ENCODE measurements around the gene AP1S3.

AP1S3 gene

GRCh38 chr2:223735659-223736244 lies 101.6 kb downstream of the AP1S3 start:
- Histone ChIP-seq H3K27me3 (ENCODE audit: control insufficient read depth, insufficient read depth, low read length) (no peaks in the 10 kb centered on the region), H3K4me3 (ENCODE audit: low read depth, low read length) (no peak overlapping the region), H3K4me1 (ENCODE audit: control insufficient read depth, insufficient read depth, low read length) (no peaks in the 10 kb centered on the region), H3K36me3 (ENCODE audit: control insufficient read depth, insufficient read depth, low read length) (no peaks in the 10 kb centered on the region), H3K9ac (ENCODE audit: low read length) (no peak overlapping the region), H3K27ac (ENCODE audit: low read depth, low read length) (no peak overlapping the region), H3K9me3 (ENCODE audit: control insufficient read depth, insufficient read depth, low read depth, low read length) (0 out of 2 replicates have a peak, but pooled peaks cover 7% of the 10 kb centered on the region)

GRCh38 chr2:223735035-223735640 lies 102.2 kb downstream of the AP1S3 start:
- Histone ChIP-seq H3K36me3 (ENCODE audit: control insufficient read depth, insufficient read depth, low read length) (no peaks in the 10 kb centered on the region), H3K27ac (ENCODE audit: low read depth, low read length) (no peak overlapping the region)

GRCh38 chr2:223734346-223734745 lies 103.0 kb downstream of the AP1S3 start:
- no peak overlapping the region for H3K9ac ChIP-seq (ENCODE audit: low read length)
- no peaks in the 10 kb centered on the region for H3K27me3 ChIP-seq (ENCODE audit: control insufficient read depth, insufficient read depth, low read length)
- 0 out of 2 replicates have a peak, but pooled peaks cover 7% of the 10 kb centered on the region for H3K9me3 ChIP-seq (ENCODE audit: control insufficient read depth, insufficient read depth, low read depth, low read length)

More at GRCh38 chr2:223735035-223735640, 102.2 kb downstream of the AP1S3 start:
- Histone ChIP-seq H3K9ac (ENCODE audit: low read length) (no peak overlapping the region), H3K4me1 (ENCODE audit: control insufficient read depth, insufficient read depth, low read length) (no peaks in the 10 kb centered on the region), H3K9me3 (ENCODE audit: control insufficient read depth, insufficient read depth, low read depth, low read length) (0 out of 2 replicates have a peak, but pooled peaks cover 7% of the 10 kb centered on the region), H3K4me3 (ENCODE audit: low read depth, low read length) (no peak overlapping the region), H3K27me3 (ENCODE audit: control insufficient read depth, insufficient read depth, low read length) (no peaks in the 10 kb centered on the region)

GRCh38 chr2:223732346-223732745 lies 105.0 kb downstream of the AP1S3 start:
- Histone ChIP-seq H3K4me3 (ENCODE audit: low read depth, low read length) (no peak overlapping the region), H3K27me3 (ENCODE audit: control insufficient read depth, insufficient read depth, low read length) (no peaks in the 10 kb centered on the region), H3K9ac (ENCODE audit: low read length) (no peak overlapping the region), H3K4me1 (ENCODE audit: control insufficient read depth, insufficient read depth, low read length) (peaks cover 1% of the 10 kb centered on the region; the same call in 1 of the 2 replicates), H3K27ac (ENCODE audit: low read depth, low read length) (no peak overlapping the region), H3K9me3 (ENCODE audit: control insufficient read depth, insufficient read depth, low read depth, low read length) (0 out of 2 replicates have a peak, but pooled peaks cover 5% of the 10 kb centered on the region), H3K36me3 (ENCODE audit: control insufficient read depth, insufficient read depth, low read length) (no peaks in the 10 kb centered on the region)

More at GRCh38 chr2:223734346-223734745, 103.0 kb downstream of the AP1S3 start:
- Histone ChIP-seq H3K27ac (ENCODE audit: low read depth, low read length) (no peak overlapping the region), H3K4me3 (ENCODE audit: low read depth, low read length) (no peak overlapping the region), H3K36me3 (ENCODE audit: control insufficient read depth, insufficient read depth, low read length) (no peaks in the 10 kb centered on the region), H3K4me1 (ENCODE audit: control insufficient read depth, insufficient read depth, low read length) (no peaks in the 10 kb centered on the region)

GRCh38 chr2:223731503-223731902 lies 105.9 kb downstream of the AP1S3 start:
- Histone ChIP-seq H3K9me3 (ENCODE audit: control insufficient read depth, insufficient read depth, low read depth, low read length) (0 out of 2 replicates have a peak, but pooled peaks cover 5% of the 10 kb centered on the region), H3K27ac (ENCODE audit: low read depth, low read length) (no peak overlapping the region), H3K27me3 (ENCODE audit: control insufficient read depth, insufficient read depth, low read length) (no peaks in the 10 kb centered on the region), H3K9ac (ENCODE audit: low read length) (no peak overlapping the region), H3K36me3 (ENCODE audit: control insufficient read depth, insufficient read depth, low read length) (no peaks in the 10 kb centered on the region), H3K4me1 (ENCODE audit: control insufficient read depth, insufficient read depth, low read length) (peaks cover 10% of the 10 kb centered on the region), H3K4me3 (ENCODE audit: low read depth, low read length) (no peak overlapping the region)

- H3K4me1 ChIP-seq (ENCODE audit: control insufficient read depth, insufficient read depth, low read length), result peaks cover 24% of the 10 kb centered on the region
Measured at GRCh38 chr2:223729781-223730180, 107.6 kb downstream of the AP1S3 start.

GRCh38 chr2:223727562-223727961 lies 109.8 kb downstream of the AP1S3 start:
- Histone ChIP-seq H3K9me3 (ENCODE audit: control insufficient read depth, insufficient read depth, low read depth, low read length) (no peaks in the 10 kb centered on the region), H3K27me3 (ENCODE audit: control insufficient read depth, insufficient read depth, low read length) (no peaks in the 10 kb centered on the region), H3K27ac (ENCODE audit: low read depth, low read length) (no peak overlapping the region), H3K4me3 (ENCODE audit: low read depth, low read length) (no peak overlapping the region), H3K36me3 (ENCODE audit: control insufficient read depth, insufficient read depth, low read length) (no peaks in the 10 kb centered on the region), H3K9ac (ENCODE audit: low read length) (no peak overlapping the region), H3K4me1 (ENCODE audit: control insufficient read depth, insufficient read depth, low read length) (peaks cover 33% of the 10 kb centered on the region)

More at GRCh38 chr2:223729781-223730180, 107.6 kb downstream of the AP1S3 start:
- Histone ChIP-seq H3K36me3 (ENCODE audit: control insufficient read depth, insufficient read depth, low read length) (no peaks in the 10 kb centered on the region), H3K27me3 (ENCODE audit: control insufficient read depth, insufficient read depth, low read length) (no peaks in the 10 kb centered on the region), H3K9ac (ENCODE audit: low read length) (no peak overlapping the region), H3K27ac (ENCODE audit: low read depth, low read length) (no peak overlapping the region), H3K4me3 (ENCODE audit: low read depth, low read length) (no peak overlapping the region), H3K9me3 (ENCODE audit: control insufficient read depth, insufficient read depth, low read depth, low read length) (0 out of 2 replicates have a peak, but pooled peaks cover 5% of the 10 kb centered on the region)

- H3K9ac ChIP-seq (ENCODE audit: low read length), result peak overlapping the region; percentile 62
- H3K9me3 ChIP-seq (ENCODE audit: control insufficient read depth, insufficient read depth, low read depth, low read length), result no peaks in the 10 kb centered on the region
- H3K27me3 ChIP-seq (ENCODE audit: control insufficient read depth, insufficient read depth, low read length), result no peaks in the 10 kb centered on the region
- H3K27ac ChIP-seq (ENCODE audit: low read depth, low read length), result peak overlapping the region; percentile 87
- H3K4me3 ChIP-seq (ENCODE audit: low read depth, low read length), result no peak overlapping the region
- no peaks in the 10 kb centered on the region; the same call in 1 of the 2 replicates for H3K36me3 ChIP-seq (ENCODE audit: control insufficient read depth, insufficient read depth, low read length)
- peaks cover 33% of the 10 kb centered on the region for H3K4me1 ChIP-seq (ENCODE audit: control insufficient read depth, insufficient read depth, low read length)
Measured at GRCh38 chr2:223725986-223726970, 111.1 kb downstream of the AP1S3 start.

- Histone ChIP-seq H3K36me3 (ENCODE audit: control insufficient read depth, insufficient read depth, low read length) (peaks cover 2% of the 10 kb centered on the region), H3K4me1 (ENCODE audit: control insufficient read depth, insufficient read depth, low read length) (peaks cover 33% of the 10 kb centered on the region), H3K27ac (ENCODE audit: low read depth, low read length) (peak overlapping the region; percentile 87), H3K9ac (ENCODE audit: low read length) (peak overlapping the region; percentile 78), H3K4me3 (ENCODE audit: low read depth, low read length) (peak overlapping the region; percentile 36), H3K27me3 (ENCODE audit: control insufficient read depth, insufficient read depth, low read length) (no peaks in the 10 kb centered on the region), H3K9me3 (ENCODE audit: control insufficient read depth, insufficient read depth, low read depth, low read length) (no peaks in the 10 kb centered on the region)
Measured at GRCh38 chr2:223725494-223725893, 111.9 kb downstream of the AP1S3 start.

GRCh38 chr2:223724861-223725260 lies 112.5 kb downstream of the AP1S3 start:
- H3K9ac ChIP-seq (ENCODE audit: low read length), result peak overlapping the region; percentile 78
- peaks cover 33% of the 10 kb centered on the region for H3K4me1 ChIP-seq (ENCODE audit: control insufficient read depth, insufficient read depth, low read length)
- H3K4me3 ChIP-seq (ENCODE audit: low read depth, low read length), result peak overlapping the region; percentile 36
- H3K27ac ChIP-seq (ENCODE audit: low read depth, low read length), result peak overlapping the region; percentile 87
- no peaks in the 10 kb centered on the region for H3K27me3 ChIP-seq (ENCODE audit: control insufficient read depth, insufficient read depth, low read length)
- peaks cover 9% of the 10 kb centered on the region for H3K36me3 ChIP-seq (ENCODE audit: control insufficient read depth, insufficient read depth, low read length)
- no peaks in the 10 kb centered on the region for H3K9me3 ChIP-seq (ENCODE audit: control insufficient read depth, insufficient read depth, low read depth, low read length)
